RCC 7860 (cell line): Measurements from ENCODE around the gene SLC26A4.

Experiments used
- DNase-seq: peaks from one replicate; pipeline ENCODE4 v3.0.0-alpha.2; 2015; ENCODE audit warnings: low spot score
- FAIRE-seq: peaks from 2 replicates; lab custom pipeline; 2012; peaks lifted over from hg19 to GRCh38; lab: Jason Lieb, UNC

SLC26A4 gene

DNA sequence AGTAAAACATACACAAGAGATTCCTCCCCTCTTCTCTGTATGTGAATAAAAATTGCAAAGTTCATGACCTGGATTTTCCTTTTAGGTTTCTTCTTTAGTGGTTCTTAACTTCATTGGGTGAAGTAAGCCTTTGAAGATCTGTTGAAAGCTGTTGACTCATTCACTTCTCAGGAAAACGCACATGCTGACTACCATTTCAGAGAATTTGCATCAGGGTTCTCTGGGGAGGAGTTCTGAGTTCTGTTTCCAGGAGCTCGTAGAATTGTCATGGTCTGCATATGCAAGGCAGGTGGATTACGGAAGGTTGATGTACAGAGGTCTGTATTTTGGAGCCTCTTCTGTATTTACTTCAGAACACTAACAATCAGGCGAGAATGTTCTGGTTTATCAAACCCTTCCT is 962 bp upstream of the SLC26A4 start:
- no peak for FAIRE-seq
- peak; percentile 29 for DNase-seq

GRCh38 chr7:107661081-107661864 is 645 bp downstream of the SLC26A4 start:
- FAIRE-seq (no peak), DNase-seq (no peak)

DNA sequence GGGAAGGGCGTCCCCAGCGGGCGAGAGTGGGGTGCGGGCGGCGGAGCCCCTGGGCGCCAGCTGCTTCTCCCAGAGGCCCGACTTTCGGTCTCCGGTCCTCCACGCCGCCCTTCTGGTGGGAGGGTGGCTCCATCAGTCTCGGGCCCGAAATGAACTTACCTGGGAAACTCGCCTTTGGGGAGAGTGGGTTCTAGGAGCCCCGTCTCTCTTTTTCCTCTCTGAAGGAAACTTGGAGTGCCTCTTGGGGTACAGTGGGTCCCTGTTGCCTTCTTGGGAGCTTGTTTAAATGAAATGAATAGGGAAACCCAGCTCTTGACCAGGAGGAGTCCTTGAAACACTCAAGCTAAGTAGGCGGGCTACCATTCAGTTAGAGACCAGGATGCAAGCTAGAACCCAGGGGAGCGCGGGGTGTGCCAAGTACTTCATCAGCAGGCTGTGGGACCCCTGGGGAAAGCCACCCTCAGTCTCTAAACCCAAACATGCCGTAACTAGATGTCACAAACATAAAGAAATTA is 1.3 kb downstream of the SLC26A4 start:
- FAIRE-seq, result no peak
- DNase-seq, result no peak

GRCh38 chr7:107663196-107663595 is 2.6 kb downstream of the SLC26A4 start:
- FAIRE-seq, result no peak
- DNase-seq, result no peak

DNA sequence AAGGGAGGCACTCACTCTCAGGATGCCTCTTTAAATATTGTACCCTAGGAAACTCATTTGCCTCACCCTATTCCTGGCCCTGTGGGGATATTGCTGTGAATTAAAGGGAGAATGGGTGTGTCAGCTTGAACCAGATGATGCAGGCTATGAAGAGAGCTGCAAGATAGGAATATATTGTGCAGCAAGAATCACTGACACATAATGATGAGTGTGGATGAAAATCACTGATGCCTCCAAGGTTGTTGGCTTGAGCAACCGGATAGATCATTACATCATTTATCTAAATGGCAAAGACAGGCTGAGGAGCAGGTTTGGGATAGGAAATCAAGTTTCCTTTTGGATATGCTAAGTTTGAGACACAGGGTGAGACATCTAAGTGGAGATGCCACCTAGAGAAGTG is 6.2 kb downstream of the SLC26A4 start:
- DNase-seq (no peak), FAIRE-seq (no peak)

GRCh38 chr7:107667341-107667740 is 6.7 kb downstream of the SLC26A4 start:
- FAIRE-seq (no peak), DNase-seq (no peak)

- DNase-seq, result no peak
- no peak for FAIRE-seq
Observed at GRCh38 chr7:107668296-107668695, 7.7 kb downstream of the SLC26A4 start.

GRCh38 chr7:107672183-107672582 is 11.6 kb downstream of the SLC26A4 start:
- DNase-seq, result no peak
- FAIRE-seq, result no peak

DNA sequence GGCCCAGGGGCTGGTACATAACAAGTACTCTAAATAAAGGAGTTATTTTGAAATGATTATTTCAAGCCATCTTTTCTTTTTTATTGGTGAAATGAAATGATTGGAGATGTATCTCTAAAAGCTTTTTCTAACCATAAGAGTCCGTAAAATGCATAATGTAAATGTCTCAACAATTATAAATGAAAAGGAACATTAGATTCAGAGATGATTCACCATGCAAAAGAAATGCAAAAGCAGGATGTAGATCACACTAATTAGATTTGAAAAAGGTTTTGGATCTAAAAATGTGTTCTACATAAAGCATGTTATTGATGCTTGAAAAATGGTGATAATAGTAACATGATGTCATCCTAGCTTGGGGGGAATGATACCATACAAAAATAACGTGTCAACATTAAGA is 15.6 kb downstream of the SLC26A4 start:
- FAIRE-seq (no peak), DNase-seq (no peak)

GRCh38 chr7:107678110-107678753 is 17.6 kb downstream of the SLC26A4 start:
- no peak for FAIRE-seq
- DNase-seq, result no peak

- DNase-seq (no peak), FAIRE-seq (no peak)
Observed at GRCh38 chr7:107680478-107680877, 19.9 kb downstream of the SLC26A4 start.

DNA sequence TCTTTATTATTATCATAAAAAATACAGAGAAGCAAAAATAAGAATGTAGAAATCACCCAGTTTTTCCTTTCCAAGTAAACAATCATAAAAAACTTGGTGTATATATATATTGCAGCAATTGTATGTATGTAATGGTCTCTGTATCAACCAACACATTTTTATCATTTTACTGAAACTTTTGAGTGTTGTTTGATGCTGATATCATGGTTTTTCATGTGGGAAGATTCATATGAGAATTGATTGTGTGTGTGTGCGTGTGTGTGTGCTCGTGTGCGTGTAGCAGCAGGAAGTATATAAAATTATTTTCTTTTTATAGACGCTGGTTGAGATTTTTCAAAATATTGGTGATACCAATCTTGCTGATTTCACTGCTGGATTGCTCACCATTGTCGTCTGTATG is 22.3 kb downstream of the SLC26A4 start:
- DNase-seq (no peak), FAIRE-seq (peak; percentile 27)

GRCh38 chr7:107684287-107684686 is 23.7 kb downstream of the SLC26A4 start:
- FAIRE-seq (no peak), DNase-seq (no peak)

DNA sequence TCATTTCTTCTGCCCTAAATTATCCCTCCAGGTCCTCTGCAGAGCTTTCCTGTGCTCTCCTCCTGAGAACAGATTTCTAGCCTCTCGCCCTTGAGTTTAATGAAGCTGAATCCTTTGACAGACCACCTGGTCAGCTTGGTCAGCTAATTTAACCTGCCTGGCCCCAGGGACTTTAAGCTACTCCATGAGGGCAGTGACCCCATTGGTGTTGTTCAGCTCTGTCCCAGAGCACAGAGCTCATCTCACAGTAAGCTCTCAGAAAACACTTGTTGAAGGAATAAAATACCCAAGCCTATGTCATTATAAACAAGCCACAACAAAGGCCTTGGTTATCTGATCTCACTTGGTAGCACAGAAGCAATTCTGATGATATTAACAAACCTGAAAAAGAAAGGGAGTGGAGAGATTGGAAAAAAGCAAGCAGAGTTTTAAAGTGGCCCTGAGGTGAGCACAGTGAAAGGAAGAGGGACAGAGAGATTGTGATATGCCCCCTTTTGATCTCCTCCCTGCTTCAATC is 24.4 kb downstream of the SLC26A4 start:
- DNase-seq (no peak), FAIRE-seq (no peak)

DNA sequence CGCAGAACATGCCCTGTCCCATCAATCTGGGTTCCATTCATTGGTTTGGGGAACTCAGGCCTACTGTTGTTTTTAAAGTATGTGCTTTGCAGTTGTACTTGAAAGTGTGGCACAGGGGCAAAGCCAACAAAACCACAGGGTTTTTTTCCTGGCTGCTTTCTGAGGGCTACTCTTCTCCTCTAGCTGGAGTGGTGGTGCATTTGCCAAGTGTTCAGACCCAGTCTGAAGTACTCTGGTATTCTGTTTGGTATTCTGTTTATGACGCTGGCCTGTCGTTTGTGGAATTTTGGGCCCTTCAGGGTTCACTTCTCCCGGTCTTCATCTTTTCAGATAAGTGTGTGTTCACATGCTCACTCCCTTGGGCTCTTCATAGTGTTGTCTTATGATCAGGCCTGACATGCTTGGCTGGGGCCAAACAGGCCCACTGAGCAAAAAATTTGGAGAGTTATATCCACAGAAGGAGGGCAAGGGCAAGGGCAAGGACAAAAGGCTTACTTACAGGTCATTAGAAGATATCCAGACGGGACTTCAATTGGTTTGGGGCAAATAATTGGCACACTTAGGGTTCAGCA is 26.3 kb downstream of the SLC26A4 start:
- FAIRE-seq (no peak), DNase-seq (no peak)

DNA sequence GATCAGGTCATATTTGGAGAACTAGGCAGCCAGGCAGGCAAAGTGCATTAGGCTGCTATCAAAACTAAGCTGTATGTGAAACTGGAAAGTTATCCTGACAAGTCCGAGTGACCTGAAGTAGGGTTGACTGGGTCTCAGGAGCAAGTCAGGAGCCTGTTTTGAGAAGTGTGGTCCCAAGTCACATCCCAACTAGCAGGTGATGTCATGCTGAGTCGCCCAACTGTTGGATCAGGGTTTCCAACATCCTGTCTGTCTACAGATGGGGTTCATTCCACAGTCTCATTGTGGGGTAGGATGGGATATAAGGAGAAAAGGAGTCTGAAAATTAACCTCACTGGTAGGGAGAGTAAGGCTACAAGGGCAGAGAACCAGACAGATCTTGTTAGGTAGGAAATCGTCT is 27.0 kb downstream of the SLC26A4 start:
- DNase-seq (peak; percentile 73), FAIRE-seq (peak; percentile 63)

GRCh38 chr7:107689553-107689952 is 28.9 kb downstream of the SLC26A4 start:
- FAIRE-seq, result no peak
- no peak for DNase-seq

DNA sequence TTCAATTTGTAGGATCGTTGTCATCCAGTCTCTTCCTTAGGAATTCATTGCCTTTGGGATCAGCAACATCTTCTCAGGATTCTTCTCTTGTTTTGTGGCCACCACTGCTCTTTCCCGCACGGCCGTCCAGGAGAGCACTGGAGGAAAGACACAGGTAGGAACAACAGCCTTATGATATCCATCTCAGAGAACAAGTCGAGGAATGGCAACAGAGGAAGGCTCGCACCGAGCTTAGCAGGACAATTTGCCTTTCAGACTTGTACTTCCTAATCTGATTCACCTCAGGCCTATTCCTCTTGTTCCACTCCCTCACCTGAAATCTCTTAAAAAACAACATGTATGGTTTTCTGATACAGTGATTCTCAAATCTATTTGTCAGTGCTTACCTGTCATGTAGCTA is 29.5 kb downstream of the SLC26A4 start:
- FAIRE-seq (no peak), DNase-seq (no peak)

GRCh38 chr7:107690611-107691010 is 30.0 kb downstream of the SLC26A4 start:
- no peak for DNase-seq
- FAIRE-seq, result no peak

- DNase-seq (no peak), FAIRE-seq (no peak)
Observed at GRCh38 chr7:107691716-107692115, 31.1 kb downstream of the SLC26A4 start.

GRCh38 chr7:107692501-107692900 is 31.9 kb downstream of the SLC26A4 start:
- FAIRE-seq (no peak), DNase-seq (no peak)

DNA sequence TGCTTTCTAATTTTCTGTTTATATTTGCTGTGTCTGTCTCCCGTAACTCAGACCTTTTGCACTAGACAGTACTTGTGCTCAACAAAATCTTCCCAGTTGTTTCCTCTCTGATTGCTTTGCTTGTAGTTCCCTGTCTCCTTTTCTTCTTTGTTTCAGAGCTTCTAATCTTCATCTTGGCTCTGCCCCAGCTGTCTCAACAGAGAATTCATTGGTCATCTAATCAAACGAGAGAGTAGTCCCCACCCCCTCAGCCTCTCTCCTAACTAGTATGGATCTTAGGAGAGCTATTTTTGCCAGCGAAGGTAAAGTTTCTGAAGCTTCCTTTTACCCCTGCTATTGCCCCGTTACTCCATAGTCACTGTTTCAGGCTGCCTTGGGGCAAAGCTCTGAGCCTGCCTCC is 32.8 kb downstream of the SLC26A4 start:
- DNase-seq (no peak), FAIRE-seq (no peak)
